MCF 10A (cell line): ENCODE measurements around the gene CYB561A3. TPM values are rescaled to one million over a fixed set of nuclear protein-coding genes. Genes with fewer than 3 reads are reported as not detected.
A peak's percentile ranks its signal among the peaks of the same experiment; 100 is the strongest.

Experiments
- BruUV-seq: library from RNA; stranded (reverse); fragments of 400-500 nt; replicated peaks from 2 replicates; lab custom pipeline; 2021; lab: Mats Ljungman, UMichigan
- CTCF ChIA-PET: fragments of 300-600 bp; sonication (Branson Sonifier 250); formaldehyde crosslinking; extraction: SDS; loops from one replicate; lab custom pipeline; 2021; ENCODE audit warnings: antibody characterized with exemption, inconsistent platforms; lab: Yijun Ruan, JAX
- POLR2A ChIA-PET: fragments of 300-600, 350-650 bp; sonication (Branson Sonifier 250); formaldehyde crosslinking; extraction: SDS; loops from one replicate; lab custom pipeline; 2020; ENCODE audit warnings: antibody characterized with exemption, inconsistent platforms; lab: Yijun Ruan, JAX
- DNase-seq: peaks from one replicate; pipeline ENCODE4 v3.0.0-alpha.2; 2018; ENCODE audit not compliant: unreplicated experiment
- H3K27ac Mint-ChIP-seq: one replicate; pipeline ENCODE4 v1.8.0; 2022; ENCODE audit warnings: mild to moderate bottlenecking, low read depth, mixed read lengths; ENCODE audit not compliant: unreplicated experiment
- H3K27me3 Mint-ChIP-seq: one replicate; pipeline ENCODE4 v1.8.0; 2022; ENCODE audit warnings: mixed read lengths; ENCODE audit not compliant: insufficient read depth, unreplicated experiment
- H3K36me3 Mint-ChIP-seq: one replicate; pipeline ENCODE4 v1.8.0; 2022; ENCODE audit warnings: mild to moderate bottlenecking, moderate library complexity, mixed read lengths; ENCODE audit not compliant: insufficient read depth, unreplicated experiment
- H3K4me1 Mint-ChIP-seq: one replicate; pipeline ENCODE4 v1.8.0; 2022; ENCODE audit warnings: mixed read lengths; ENCODE audit not compliant: insufficient read depth, unreplicated experiment
- H3K4me3 Mint-ChIP-seq: one replicate; pipeline ENCODE4 v1.8.0; 2022; ENCODE audit warnings: mild to moderate bottlenecking, moderate library complexity, mixed read lengths; ENCODE audit not compliant: unreplicated experiment
- H3K9me3 Mint-ChIP-seq: one replicate; pipeline ENCODE4 v1.8.0; 2022; ENCODE audit warnings: mixed read lengths; ENCODE audit not compliant: unreplicated experiment
- CTCF ChIP-seq: fragments of 200-600 bp; IDR thresholded peaks from one replicate; pipeline ENCODE4 v1.8.0; 2022; ENCODE audit warnings: antibody characterized with exemption, mild to moderate bottlenecking; ENCODE audit not compliant: unreplicated experiment
- intact Hi-C: fragments of 100-400 bp; cut with micrococcal nuclease; formaldehyde crosslinking; loops from 2 replicates; pipeline ENCODE4 v1.14.1; 2022
- total RNA-seq: library from RNA; stranded (reverse); gene quantifications from 2 replicates; pipeline ENCODE4 v1.2.3, GENCODE V29; 2022

Gene CYB561A3
- total RNA-seq, 1 experiment from 2014 or later = 28.4 TPM

GRCh38 chr11:61350803-61351202 is 10.9 kb downstream of the CYB561A3 start:
- H3K9me3 Mint-ChIP-seq = no peaks in the 10 kb centered on the region
- TF ChIP-seq CTCF = no peak
- H3K36me3 Mint-ChIP-seq = peaks cover 58% of the 10 kb centered on the region
- DNase-seq = no peak
- no peak overlapping the region for H3K27ac Mint-ChIP-seq
- no TSS peak for BruUV-seq
- POLR2A ChIA-PET = interaction anchor here (6.7 kb wide), 1 partner anchor 11 kb away, joined by 72 read pairs; the partner anchor contains the start of genes CYB561A3 and TMEM138
- H3K27me3 Mint-ChIP-seq = no peaks in the 10 kb centered on the region
- no peak overlapping the region for H3K4me3 Mint-ChIP-seq
- intact Hi-C loops = no loop called here
- no peaks in the 10 kb centered on the region for H3K4me1 Mint-ChIP-seq
- CTCF ChIA-PET = interaction anchor here (0.7 to 4.1 kb wide), 3 partner anchors 12 to 163 kb away, joined by 3 to 33 read pairs (median 4); no protein-coding TSS in a partner anchor

GRCh38 chr11:61350336-61350735 is 11.3 kb downstream of the CYB561A3 start:
- no peaks in the 10 kb centered on the region for H3K27me3 Mint-ChIP-seq
- H3K4me3 Mint-ChIP-seq = no peak overlapping the region

GRCh38 chr11:61349916-61350315 is 11.8 kb downstream of the CYB561A3 start:
- ChIA-PET POLR2A (interaction anchor here (1.5 to 6.7 kb wide), 2 partner anchors 12 to 42 kb away, joined by 3 to 72 read pairs; partner anchors contain the start of genes CYB561A3, TMEM138 and TMEM216), CTCF (interaction anchor here (0.6 to 4.1 kb wide), 3 partner anchors 8 to 36 kb away, joined by 4 to 33 read pairs (median 24); no protein-coding TSS in a partner anchor)
- intact Hi-C loops = no loop called here
- Mint-ChIP-seq H3K27me3 (no peaks in the 10 kb centered on the region), H3K9me3 (no peaks in the 10 kb centered on the region), H3K36me3 (peaks cover 50% of the 10 kb centered on the region), H3K4me1 (no peaks in the 10 kb centered on the region), H3K27ac (peak overlapping the region; percentile 57), H3K4me3 (no peak overlapping the region)
- DNase-seq = no peak
- no TSS peak for BruUV-seq
- TF ChIP-seq CTCF = no peak

More at GRCh38 chr11:61350336-61350735, 11.3 kb downstream of the CYB561A3 start:
- H3K27ac Mint-ChIP-seq = peak overlapping the region; percentile 57
- POLR2A ChIA-PET = interaction anchor here (6.7 kb wide), 1 partner anchor 12 kb away, joined by 72 read pairs; the partner anchor contains the start of genes CYB561A3 and TMEM138
- CTCF ChIA-PET = interaction anchor here (0.7 to 4.1 kb wide), 2 partner anchors 36 to 163 kb away, joined by 3 to 33 read pairs; no protein-coding TSS in a partner anchor
- H3K4me1 Mint-ChIP-seq = no peaks in the 10 kb centered on the region
- no peak for TF ChIP-seq CTCF
- intact Hi-C loops = no loop called here
- no peaks in the 10 kb centered on the region for H3K9me3 Mint-ChIP-seq
- DNase-seq = no peak
- H3K36me3 Mint-ChIP-seq = peaks cover 54% of the 10 kb centered on the region
- no TSS peak for BruUV-seq

GRCh38 chr11:61349189-61349751 is 12.4 kb downstream of the CYB561A3 start:
- ChIA-PET POLR2A (interaction anchor here (1.5 to 6.7 kb wide), 3 partner anchors 13 to 43 kb away, joined by 3 to 72 read pairs (median 9); partner anchors contain the start of genes CYB561A3, TMEM138 and TMEM216), CTCF (interaction anchor here (0.6 to 4.1 kb wide), 5 partner anchors 9 to 51 kb away, joined by 3 to 33 read pairs (median 4); no protein-coding TSS in a partner anchor)
- no TSS peak for BruUV-seq
- Mint-ChIP-seq H3K36me3 (peaks cover 52% of the 10 kb centered on the region), H3K27ac (no peak overlapping the region), H3K9me3 (no peaks in the 10 kb centered on the region), H3K4me3 (no peak overlapping the region), H3K4me1 (no peaks in the 10 kb centered on the region), H3K27me3 (no peaks in the 10 kb centered on the region)
- DNase-seq = peak; percentile 38
- intact Hi-C loops = no loop called here
- no peak for TF ChIP-seq CTCF
